ENCODE results near the gene PHETA1.
"Not testable (repeated sequence)": the region's sequence is repeated elsewhere in the genome, so short reads cannot be mapped to it uniquely, and the experiment has no call there.

Gene PHETA1

GRCh38 chr12:111405149-111405858 lies 36.4 kb upstream of the PHETA1 start:
- peak; percentile 97 for DNase-seq (ENCODE audit: low spot score)

- DNase-seq (ENCODE audit: low spot score) = peak; percentile 89
Observed at GRCh38 chr12:111404362-111405148, 35.7 kb upstream of the PHETA1 start.

GRCh38 chr12:111402490-111402824 lies 33.6 kb upstream of the PHETA1 start:
- DNase-seq (ENCODE audit: low spot score) = not testable (repeated sequence)

GRCh38 chr12:111401167-111401605 lies 32.3 kb upstream of the PHETA1 start:
- no peak for DNase-seq (ENCODE audit: low spot score)

- DNase-seq (ENCODE audit: low spot score) = not testable (repeated sequence)
Observed at GRCh38 chr12:111399741-111400404, 31.0 kb upstream of the PHETA1 start.

- no peak for DNase-seq (ENCODE audit: low spot score)
Observed at GRCh38 chr12:111398530-111398929, 29.6 kb upstream of the PHETA1 start.

- peak; percentile 92 for DNase-seq (ENCODE audit: low spot score)
Observed at GRCh38 chr12:111396726-111397445, 28.0 kb upstream of the PHETA1 start.

GRCh38 chr12:111396271-111396670 lies 27.4 kb upstream of the PHETA1 start:
- DNase-seq (ENCODE audit: low spot score) = not testable (repeated sequence)

- no peak for DNase-seq (ENCODE audit: low spot score)
Observed at GRCh38 chr12:111395336-111396187, 26.7 kb upstream of the PHETA1 start.

GRCh38 chr12:111394480-111394879 lies 25.6 kb upstream of the PHETA1 start:
- DNase-seq (ENCODE audit: low spot score) = no peak

- DNase-seq (ENCODE audit: low spot score) = peak; percentile 35
Observed at GRCh38 chr12:111393700-111394300, 24.9 kb upstream of the PHETA1 start.

GRCh38 chr12:111390910-111391309 lies 22.0 kb upstream of the PHETA1 start:
- no peak for DNase-seq (ENCODE audit: low spot score)

- DNase-seq (ENCODE audit: low spot score) = no peak
Observed at GRCh38 chr12:111389635-111390034, 20.7 kb upstream of the PHETA1 start.

- DNase-seq (ENCODE audit: low spot score) = no peak
Observed at GRCh38 chr12:111387747-111388323, 18.9 kb upstream of the PHETA1 start.

GRCh38 chr12:111386885-111387284 lies 18.0 kb upstream of the PHETA1 start:
- DNase-seq (ENCODE audit: low spot score) = no peak

- DNase-seq (ENCODE audit: low spot score) = no peak
Observed at GRCh38 chr12:111384596-111384995, 15.7 kb upstream of the PHETA1 start.

- no peak for DNase-seq (ENCODE audit: low spot score)
Observed at GRCh38 chr12:111379942-111380554, 11.2 kb upstream of the PHETA1 start.

- no peak for DNase-seq (ENCODE audit: low spot score)
Observed at GRCh38 chr12:111377440-111377839, 8.5 kb upstream of the PHETA1 start.

GRCh38 chr12:111373231-111373630 lies 4.3 kb upstream of the PHETA1 start:
- DNase-seq (ENCODE audit: low spot score) = not testable (repeated sequence)
